BJ (cell line): ENCODE measurements around the gene DDX24. TPM values are rescaled to one million over a fixed set of nuclear protein-coding genes. Genes with fewer than 3 reads are reported as not detected.

Experiments
- CTCF ChIA-PET: fragments of 350-600 bp; formaldehyde crosslinking; extraction: SDS; loops from one replicate; lab custom pipeline; 2021; ENCODE audit warnings: antibody characterized with exemption, inconsistent platforms; lab: Yijun Ruan, JAX
- POLR2A ChIA-PET: fragments of 300-600 bp; sonication (Branson Sonifier 250); formaldehyde crosslinking; extraction: SDS; loops from one replicate; lab custom pipeline; 2021; ENCODE audit warnings: antibody characterized with exemption; lab: Charles Lee
- DNase-seq: peaks from one replicate; pipeline ENCODE4 v3.0.0-alpha.2; 2011; ENCODE audit warnings: low read depth
- H3K27me3 ChIP-seq: 2 replicates; pipeline ENCODE4 v1.6.0; 2011; ENCODE audit warnings: low read length; ENCODE audit not compliant: control insufficient read depth, insufficient read depth
- H3K36me3 ChIP-seq: 2 replicates; pipeline ENCODE4 v1.5.1; 2011; ENCODE audit warnings: low read length; ENCODE audit not compliant: control insufficient read depth, insufficient read depth
- H3K4me3 ChIP-seq: 2 replicates; pipeline ENCODE4 v1.5.1; 2011; ENCODE audit warnings: low read depth, mild to moderate bottlenecking, control low read depth, low read length
- CTCF ChIP-seq: IDR thresholded peaks from 2 replicates; pipeline ENCODE4 v1.5.1; 2011; ENCODE audit warnings: low read depth, mild to moderate bottlenecking, control low read depth, inconsistent platforms, low read length, moderate library complexity; ENCODE audit not compliant: insufficient read depth
- polyA plus RNA-seq: library from polyadenylated mRNA; depleted of rRNA; stranded (reverse); fragments of >200 nt; gene quantifications from 2 replicates; pipeline ENCODE4 v1.2.3, GENCODE V29; 2011

The DDX24 gene
- polyA plus RNA-seq, 1 experiment = 147 TPM

- TF ChIP-seq CTCF = no peak
- Histone ChIP-seq H3K27me3 (peaks cover 9% of the 10 kb centered on the region), H3K36me3 (no peaks in the 10 kb centered on the region), H3K4me3 (no peak overlapping the region)
- ChIA-PET POLR2A (no interaction called here), CTCF (interaction anchor here (0.7 to 5.0 kb wide), 6 partner anchors 8 to 126 kb away, joined by 3 to 36 read pairs (median 6); no protein-coding TSS in a partner anchor)
- no peak for DNase-seq
Observed at GRCh38 chr14:94010625-94011024, 70.4 kb downstream of the DDX24 start.

GRCh38 chr14:94009767-94010166 lies 71.2 kb downstream of the DDX24 start:
- peaks cover 5% of the 10 kb centered on the region for H3K27me3 ChIP-seq
- DNase-seq = no peak
- no peak for TF ChIP-seq CTCF
- CTCF ChIA-PET = interaction anchor here (0.7 to 5.0 kb wide), 3 partner anchors 70 to 173 kb away, joined by 3 to 36 read pairs (median 8); no protein-coding TSS in a partner anchor
- H3K4me3 ChIP-seq = no peak overlapping the region
- H3K36me3 ChIP-seq = no peaks in the 10 kb centered on the region
- POLR2A ChIA-PET = no interaction called here

DNA sequence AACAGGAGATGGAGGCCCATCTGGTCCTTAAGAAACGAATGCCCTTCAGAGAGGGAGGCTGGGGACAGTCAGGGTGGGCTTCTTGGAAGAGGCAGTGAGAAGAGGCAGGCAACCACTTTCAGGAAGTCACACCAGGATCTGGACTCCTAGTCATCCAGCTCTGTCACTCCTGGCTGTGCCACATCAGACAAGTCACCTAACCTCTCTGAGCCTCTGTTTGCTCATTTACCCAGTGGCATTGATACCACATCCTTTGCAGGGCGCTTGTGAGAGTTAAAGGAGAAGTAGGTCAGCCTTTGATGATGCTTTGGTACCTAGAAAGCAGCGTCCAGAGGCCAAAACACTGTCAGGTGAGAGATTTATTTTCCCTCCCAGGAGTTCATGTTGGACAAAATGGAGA lies 72.8 kb downstream of the DDX24 start:
- TF ChIP-seq CTCF = no peak
- no peak overlapping the region for H3K4me3 ChIP-seq
- CTCF ChIA-PET = interaction anchor here (5.0 kb wide), 1 partner anchor 69 kb away, joined by 36 read pairs; no protein-coding TSS in a partner anchor
- H3K36me3 ChIP-seq = no peaks in the 10 kb centered on the region
- H3K27me3 ChIP-seq = peaks cover 5% of the 10 kb centered on the region
- DNase-seq = no peak
- POLR2A ChIA-PET = no interaction called here

DNA sequence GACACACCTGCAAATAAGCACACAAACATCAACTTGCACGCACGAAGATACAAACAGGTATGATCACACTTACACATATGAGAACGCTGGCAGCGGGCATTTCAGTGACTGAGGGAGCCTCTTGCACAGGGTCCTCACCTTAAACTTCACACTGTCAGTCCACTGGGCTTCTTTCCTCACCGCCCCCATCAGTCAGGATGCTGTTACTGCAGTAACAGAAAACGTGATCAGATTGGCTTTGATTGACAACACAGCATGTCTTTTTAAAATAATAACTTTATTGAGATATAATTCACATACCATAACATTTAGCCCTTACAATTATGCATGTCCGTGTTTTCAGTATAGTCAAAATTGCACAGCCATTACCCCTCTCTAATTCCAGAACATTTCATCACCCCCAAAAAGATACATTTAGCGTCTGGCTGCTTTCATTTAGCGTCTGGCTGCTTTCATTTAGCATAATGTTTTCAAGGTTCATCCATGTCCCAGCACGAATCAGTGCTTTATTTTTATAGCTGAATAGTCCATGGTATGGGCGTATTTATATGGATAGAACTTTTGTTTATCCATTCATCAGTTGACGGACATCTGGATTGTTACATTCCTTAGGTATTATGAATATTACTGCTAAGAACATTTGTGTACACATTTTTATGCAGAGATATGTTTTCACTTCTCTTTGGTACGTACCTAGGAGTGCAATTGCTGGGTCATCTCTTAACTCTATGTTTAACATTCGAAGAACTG lies 75.5 kb downstream of the DDX24 start:
- Histone ChIP-seq H3K4me3 (no peak overlapping the region), H3K27me3 (peaks cover 5% of the 10 kb centered on the region), H3K36me3 (no peaks in the 10 kb centered on the region)
- ChIA-PET CTCF (interaction anchor here (0.7 to 11.5 kb wide), 6 partner anchors 10 to 480 kb away, joined by 3 to 387 read pairs (median 4); no protein-coding TSS in a partner anchor), POLR2A (no interaction called here)
- TF ChIP-seq CTCF = peak; percentile 50
- no peak for DNase-seq

DNA sequence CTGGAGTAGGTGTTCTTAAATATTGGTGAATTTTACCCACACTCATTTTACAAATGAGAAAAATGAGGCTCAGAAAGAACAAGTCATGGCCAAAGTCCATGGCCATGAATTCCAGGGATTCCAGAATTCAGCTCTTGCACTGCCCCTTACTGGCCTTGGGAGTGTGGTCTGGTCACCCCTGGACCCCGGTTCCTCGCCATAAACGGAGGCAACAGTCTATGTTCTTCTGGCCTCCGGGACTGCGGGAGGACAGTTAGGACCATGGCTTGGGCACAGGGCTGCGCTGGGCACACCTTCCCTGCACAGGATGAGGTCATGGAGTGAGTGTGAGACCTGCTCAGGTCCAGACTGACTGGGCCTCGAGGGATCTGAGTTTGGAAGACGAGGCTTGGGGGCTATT lies 77.0 kb downstream of the DDX24 start:
- H3K4me3 ChIP-seq = no peak overlapping the region
- no peak for DNase-seq
- H3K27me3 ChIP-seq = peaks cover 5% of the 10 kb centered on the region
- CTCF ChIA-PET = interaction anchor here (0.7 to 11.5 kb wide), 12 partner anchors 9 to 133 kb away, joined by 3 to 387 read pairs (median 4); no protein-coding TSS in a partner anchor
- no peaks in the 10 kb centered on the region for H3K36me3 ChIP-seq
- TF ChIP-seq CTCF = no peak
- POLR2A ChIA-PET = no interaction called here
